Hepatocyte (in vitro differentiated cells): ENCODE data around the gene PTGES2.

Experiments
- CTCF ChIP-seq: fragments of 200-600 bp; sonication (generic); IDR thresholded peaks from 2 replicates; pipeline ENCODE4 v1.5.1; 2016; ENCODE audit warnings: antibody characterized with exemption, mild to moderate bottlenecking; ENCODE audit not compliant: poor library complexity
- EZH2 ChIP-seq: fragments of 200-600 bp; sonication (generic); IDR thresholded peaks from 2 replicates; pipeline ENCODE4 v1.6.1; 2016; ENCODE audit warnings: antibody characterized with exemption, mild to moderate bottlenecking, borderline replicate concordance
- EZH2phosphoT487 ChIP-seq: fragments of 200-600 bp; sonication (generic); IDR thresholded peaks from one replicate; pipeline ENCODE4 v1.6.1; 2018; ENCODE audit warnings: antibody characterized with exemption, mild to moderate bottlenecking, low read depth, moderate library complexity; ENCODE audit not compliant: unreplicated experiment, severe bottlenecking

GRCh38 chr9:128120061-128120740 is 7.3 kb downstream of the PTGES2 start:
- TF ChIP-seq CTCF (no peak), EZH2 (no peak), EZH2phosphoT487 (no peak)
